ENCODE results near the gene BIRC3.

DNA sequence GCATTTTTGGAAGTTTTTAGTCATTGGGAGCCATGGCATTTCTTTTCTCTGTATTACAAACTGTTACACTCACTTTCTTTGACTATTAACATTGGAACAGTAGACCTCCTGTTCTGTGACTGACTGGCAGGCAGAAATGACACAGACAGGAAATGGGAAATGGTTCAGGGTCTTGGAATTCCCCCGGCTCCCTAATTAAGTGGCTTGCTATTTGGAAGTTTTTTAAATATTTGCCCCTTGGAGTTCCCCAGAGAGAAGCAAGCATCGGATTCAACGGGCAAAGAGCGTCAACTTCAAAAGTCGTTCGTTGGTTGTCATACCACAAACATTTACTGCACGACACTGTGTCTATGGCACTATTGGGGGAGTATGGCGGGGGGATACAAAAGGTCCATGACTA, 28.6 kb downstream of the BIRC3 start:
- TF ChIP-seq SIN3A (IDR thresholded peaks at IDR 0.05; ENCODE audit: borderline replicate concordance, insufficient read depth, low read length) = no peak
- no peak for TF ChIP-seq TAF1 (IDR thresholded peaks at IDR 0.05; ENCODE audit: borderline replicate concordance, insufficient read depth, low read length)
- TF ChIP-seq POLR2AphosphoS5 (IDR thresholded peaks at IDR 0.05; ENCODE audit: low read depth, low read length) = no peak

All from PFSK-1 (cell line).